ENCODE results near the gene PIP5K1A.
"Not testable (repeated sequence)": the region's sequence is repeated elsewhere in the genome, so short reads cannot be mapped to it uniquely, and the experiment has no call there.

The PIP5K1A gene

DNA sequence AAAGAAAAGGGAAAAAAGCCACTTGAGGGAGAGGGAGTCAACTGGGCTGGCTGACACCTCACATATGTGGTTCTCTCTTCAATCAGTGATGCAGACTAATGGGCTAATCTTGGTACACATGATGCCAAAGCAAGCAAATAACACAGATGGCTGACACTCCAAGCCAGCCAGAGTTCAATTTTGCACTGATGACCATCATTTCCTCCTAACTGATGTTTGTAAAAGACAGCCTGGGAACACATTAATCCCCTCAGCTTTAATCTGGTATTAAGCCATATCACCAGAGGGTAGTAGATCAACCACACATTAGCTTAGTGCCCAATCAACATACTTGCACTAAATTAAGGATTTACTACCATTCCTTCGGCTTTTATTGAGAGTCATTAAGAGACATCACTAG, 11.1 kb upstream of the PIP5K1A start:
- no peak overlapping the region for H3K4me3 Mint-ChIP-seq
- no peaks in the 10 kb centered on the region for H3K9me3 Mint-ChIP-seq
- no peaks in the 10 kb centered on the region for H3K27me3 Mint-ChIP-seq (ENCODE audit: low read depth, poor library complexity)
- peaks cover 38% of the 10 kb centered on the region for H3K36me3 Mint-ChIP-seq (ENCODE audit: low read depth)
- peaks cover 22% of the 10 kb centered on the region for H3K4me1 Mint-ChIP-seq
- H3K27ac Mint-ChIP-seq: no peak overlapping the region
- TF ChIP-seq, protein P1, sequence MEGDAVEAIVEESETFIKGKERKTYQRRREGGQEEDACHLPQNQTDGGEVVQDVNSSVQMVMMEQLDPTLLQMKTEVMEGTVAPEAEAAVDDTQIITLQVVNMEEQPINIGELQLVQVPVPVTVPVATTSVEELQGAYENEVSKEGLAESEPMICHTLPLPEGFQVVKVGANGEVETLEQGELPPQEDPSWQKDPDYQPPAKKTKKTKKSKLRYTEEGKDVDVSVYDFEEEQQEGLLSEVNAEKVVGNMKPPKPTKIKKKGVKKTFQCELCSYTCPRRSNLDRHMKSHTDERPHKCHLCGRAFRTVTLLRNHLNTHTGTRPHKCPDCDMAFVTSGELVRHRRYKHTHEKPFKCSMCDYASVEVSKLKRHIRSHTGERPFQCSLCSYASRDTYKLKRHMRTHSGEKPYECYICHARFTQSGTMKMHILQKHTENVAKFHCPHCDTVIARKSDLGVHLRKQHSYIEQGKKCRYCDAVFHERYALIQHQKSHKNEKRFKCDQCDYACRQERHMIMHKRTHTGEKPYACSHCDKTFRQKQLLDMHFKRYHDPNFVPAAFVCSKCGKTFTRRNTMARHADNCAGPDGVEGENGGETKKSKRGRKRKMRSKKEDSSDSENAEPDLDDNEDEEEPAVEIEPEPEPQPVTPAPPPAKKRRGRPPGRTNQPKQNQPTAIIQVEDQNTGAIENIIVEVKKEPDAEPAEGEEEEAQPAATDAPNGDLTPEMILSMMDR (IDR thresholded peaks at IDR 0.05): no peak
- no peak for DNase-seq

DNA sequence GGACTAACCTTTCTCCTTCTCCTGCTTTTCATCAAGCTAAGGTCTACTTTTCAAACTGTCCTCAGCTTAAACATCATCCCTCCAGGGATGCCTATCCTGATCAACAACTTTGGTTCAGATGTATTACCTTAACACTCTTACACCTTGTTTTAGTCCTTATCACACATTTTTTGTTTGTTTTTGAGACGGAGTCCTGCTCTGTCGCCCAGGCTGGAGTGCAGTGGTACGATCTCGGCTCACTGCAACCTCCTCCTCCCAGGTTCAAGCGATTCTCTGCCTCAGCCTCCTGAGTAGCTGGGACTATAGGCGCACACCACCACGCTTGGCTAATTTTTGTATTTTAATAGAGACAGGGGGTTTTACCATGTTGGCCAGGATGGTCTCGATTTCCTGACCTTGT, 9.7 kb upstream of the PIP5K1A start:
- peaks cover 22% of the 10 kb centered on the region for H3K4me1 Mint-ChIP-seq
- peaks cover 13% of the 10 kb centered on the region for H3K27me3 Mint-ChIP-seq (ENCODE audit: low read depth, poor library complexity)
- peak overlapping the region; percentile 75 for H3K27ac Mint-ChIP-seq

DNA sequence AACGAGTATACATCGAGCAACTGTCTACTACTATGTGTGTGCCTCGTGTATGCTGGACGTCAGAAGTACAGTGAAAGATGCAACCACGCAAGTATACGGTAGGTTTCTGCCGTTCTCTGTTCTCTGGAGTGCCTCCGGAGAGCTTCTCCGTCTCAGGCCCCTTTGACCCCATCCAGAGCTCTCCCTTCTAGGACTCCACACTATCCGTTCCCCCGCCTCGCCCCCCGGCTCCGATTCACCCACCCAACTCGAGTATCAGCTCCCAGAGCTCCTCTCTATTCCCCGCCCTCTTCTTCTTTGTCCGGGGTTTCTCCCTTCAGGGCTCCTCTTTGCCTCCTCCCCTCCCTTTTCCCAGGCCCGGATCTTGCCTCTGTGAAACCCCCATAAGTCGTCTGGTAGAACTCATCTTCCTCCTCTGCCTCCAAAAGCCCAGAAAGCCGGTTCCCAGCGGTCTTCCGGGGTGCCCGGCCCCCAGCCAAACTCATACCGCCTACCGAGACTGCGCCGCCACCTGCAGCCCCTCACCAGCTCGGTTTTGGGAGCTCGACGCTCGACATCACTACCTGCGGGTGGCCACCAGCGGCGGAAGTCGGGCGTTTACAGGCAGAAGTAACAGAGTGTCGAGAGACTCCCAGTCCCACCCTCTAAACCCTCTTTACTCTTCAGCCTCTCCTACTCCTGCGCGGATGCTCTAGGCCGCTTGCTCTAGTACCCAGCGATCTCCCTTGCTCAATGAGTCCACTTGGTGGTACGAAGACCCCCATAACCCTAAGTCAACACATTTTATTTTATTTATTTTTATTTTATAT, 8.5 kb upstream of the PIP5K1A start, which contains the start of gene VPS72:
Gene VPS72, minus strand, starts transcription at position 561 of the 809 bp plus-strand sequence. Its CDS starts 76 bp downstream, at position 485.
- no peaks in the 10 kb centered on the region for H3K9me3 Mint-ChIP-seq
- peak within 1 kb of the TSS; percentile 98 for H3K27ac Mint-ChIP-seq
- peaks cover 13% of the 10 kb centered on the region for H3K36me3 Mint-ChIP-seq (ENCODE audit: low read depth)
- peaks cover 24% of the 10 kb centered on the region for H3K27me3 Mint-ChIP-seq (ENCODE audit: low read depth, poor library complexity)
- peak; percentile 84 for DNase-seq
- H3K4me3 Mint-ChIP-seq: peak within 1 kb of the TSS; percentile 96
- TF ChIP-seq, protein P1 (IDR thresholded peaks at IDR 0.05): no peak
- H3K4me1 Mint-ChIP-seq: peaks cover 22% of the 10 kb centered on the region

More for the DNA sequence above, 9.7 kb upstream of the PIP5K1A start:
- not testable (repeated sequence) for DNase-seq, H3K9me3 Mint-ChIP-seq
- H3K36me3 Mint-ChIP-seq (ENCODE audit: low read depth): peaks cover 25% of the 10 kb centered on the region
- peak overlapping the region; percentile 96 for H3K4me3 Mint-ChIP-seq

DNA sequence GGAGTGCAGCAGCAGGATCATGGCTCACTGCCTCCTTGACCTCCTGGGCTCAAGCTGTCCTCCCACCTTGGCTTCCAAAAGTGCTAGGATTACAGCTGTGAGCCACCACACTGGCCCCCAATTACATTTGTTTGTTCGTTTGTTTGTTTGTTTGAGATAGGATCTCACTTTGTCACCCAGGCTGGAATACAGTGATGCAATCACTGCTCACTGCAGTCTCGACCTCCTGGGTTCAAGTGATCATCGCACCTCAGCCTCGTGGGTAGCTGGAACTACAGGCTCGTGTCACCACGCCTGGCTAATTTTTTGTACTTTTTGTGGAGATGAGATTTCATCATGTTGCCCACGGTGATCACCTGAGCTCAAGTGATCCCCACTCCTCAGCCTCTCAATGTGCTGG, 6.3 kb upstream of the PIP5K1A start:
- peaks cover 27% of the 10 kb centered on the region for H3K4me1 Mint-ChIP-seq
- no peak overlapping the region for H3K27ac Mint-ChIP-seq
- H3K36me3 Mint-ChIP-seq (ENCODE audit: low read depth): no peaks in the 10 kb centered on the region
- peaks cover 24% of the 10 kb centered on the region for H3K27me3 Mint-ChIP-seq (ENCODE audit: low read depth, poor library complexity)
- H3K9me3 Mint-ChIP-seq: no peaks in the 10 kb centered on the region
- no peak overlapping the region for H3K4me3 Mint-ChIP-seq
- TF ChIP-seq, protein P1 (IDR thresholded peaks at IDR 0.05): no peak
- no peak for DNase-seq

DNA sequence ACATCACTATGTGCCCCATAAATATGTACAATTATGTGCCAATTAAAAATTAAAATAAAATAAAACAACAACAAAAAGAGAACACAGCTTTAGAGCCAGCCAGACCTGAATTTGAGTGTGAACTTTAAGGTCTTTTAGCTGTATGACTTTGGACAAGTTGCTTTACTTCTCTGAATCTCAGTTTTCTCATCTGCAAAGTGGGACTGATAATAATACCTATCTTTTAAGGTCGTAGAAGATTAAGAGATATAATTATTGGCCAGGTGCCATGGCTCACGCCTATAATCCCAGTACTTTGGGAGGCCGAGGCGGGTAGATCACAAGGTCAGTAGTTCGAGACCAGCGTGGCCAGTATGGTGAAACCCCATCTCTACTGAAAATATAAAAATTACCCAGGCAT, 5.0 kb upstream of the PIP5K1A start:
- TF ChIP-seq, protein P1 (IDR thresholded peaks at IDR 0.05): no peak
- H3K27ac Mint-ChIP-seq: no peak overlapping the region
- no peak for DNase-seq
- no peaks in the 10 kb centered on the region for H3K9me3 Mint-ChIP-seq
- H3K4me3 Mint-ChIP-seq: no peak overlapping the region
- peaks cover 24% of the 10 kb centered on the region for H3K27me3 Mint-ChIP-seq (ENCODE audit: low read depth, poor library complexity)
- H3K4me1 Mint-ChIP-seq: peaks cover 28% of the 10 kb centered on the region
- no peaks in the 10 kb centered on the region for H3K36me3 Mint-ChIP-seq (ENCODE audit: low read depth)

DNA sequence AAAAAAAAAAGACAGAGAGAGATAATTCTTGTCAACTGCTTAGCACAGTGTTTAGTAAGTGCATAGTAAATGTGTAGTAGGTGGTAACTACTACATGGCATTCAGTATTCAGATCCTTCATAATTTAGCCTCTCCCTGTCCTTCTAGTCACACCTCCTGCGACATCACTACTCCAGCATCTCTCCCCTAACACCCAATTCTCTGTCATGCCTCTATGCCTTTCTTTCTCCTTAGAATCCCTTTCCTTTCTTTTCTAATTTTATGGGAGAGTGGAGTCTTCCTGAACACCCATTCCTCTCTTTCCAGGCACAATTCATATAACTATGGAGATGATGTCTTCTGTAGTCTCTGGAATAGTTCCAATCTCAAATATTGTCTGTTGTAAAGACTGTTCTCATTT, 4.5 kb upstream of the PIP5K1A start:
- Mint-ChIP-seq H3K4me3 (no peak overlapping the region), H3K36me3 (ENCODE audit: low read depth) (no peaks in the 10 kb centered on the region), H3K27me3 (ENCODE audit: low read depth, poor library complexity) (peaks cover 24% of the 10 kb centered on the region), H3K4me1 (peaks cover 26% of the 10 kb centered on the region), H3K27ac (no peak overlapping the region), H3K9me3 (no peaks in the 10 kb centered on the region)
- DNase-seq: no peak
- TF ChIP-seq, protein P1 (IDR thresholded peaks at IDR 0.05): no peak

DNA sequence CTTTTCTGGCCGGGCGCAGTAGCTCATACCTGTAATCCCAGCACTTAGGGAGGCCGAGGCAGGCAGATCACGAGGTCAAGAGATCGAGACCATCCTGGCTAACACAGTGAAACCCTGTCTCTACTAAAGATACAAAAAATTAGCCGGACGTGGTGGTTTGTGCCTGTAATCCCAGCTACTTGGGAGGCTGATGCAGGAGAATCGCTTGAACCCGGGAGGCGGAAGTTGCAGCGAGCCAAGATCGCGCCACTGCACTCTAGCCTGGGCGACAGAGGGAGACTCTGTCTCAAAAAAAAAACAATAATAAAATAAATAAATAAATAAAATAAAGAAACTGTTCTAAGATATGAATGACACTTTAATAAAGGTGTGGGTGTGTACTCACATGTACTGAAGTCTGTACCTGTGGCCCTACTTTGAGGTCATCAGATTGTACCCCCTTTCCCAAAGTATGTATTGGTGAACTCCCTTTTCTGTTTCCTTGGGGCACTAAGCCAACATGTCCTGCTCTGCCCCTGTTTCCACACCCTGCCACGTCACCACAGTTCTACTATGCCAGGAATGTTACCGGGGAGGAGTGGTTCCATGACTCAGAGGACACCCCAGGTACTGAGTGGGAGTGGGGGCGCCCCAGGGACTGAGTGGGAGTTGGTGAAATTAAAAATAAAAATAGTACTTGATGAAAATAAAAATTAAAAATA, 3.3 kb upstream of the PIP5K1A start:
- H3K4me3 Mint-ChIP-seq; H3K27ac Mint-ChIP-seq; DNase-seq; H3K36me3 Mint-ChIP-seq (ENCODE audit: low read depth); H3K9me3 Mint-ChIP-seq: not testable (repeated sequence)
- peaks cover 24% of the 10 kb centered on the region for H3K27me3 Mint-ChIP-seq (ENCODE audit: low read depth, poor library complexity)
- H3K4me1 Mint-ChIP-seq: peaks cover 34% of the 10 kb centered on the region

All from nephron progenitor cell (in vitro differentiated cells).